ENCODE measurements around the gene RFESD. TPM values are rescaled to one million over a fixed set of nuclear protein-coding genes. Genes with fewer than 3 reads are reported as not detected.

Gene RFESD
- total and polyA plus RNA-seq, 2 of the 13 experiments (the other 11 are each of a cell fraction or from before 2014, with no cell fraction given): 1.1 to 2.2 TPM

GRCh38 chr5:95646569-95647431 lies at the start of gene RFESD (continued):
- TF ChIP-seq DMTF1 (CRISPR knock-in tag; IDR thresholded peaks at IDR 0.05) (no peak), CAMTA2 (CRISPR knock-in tag; IDR thresholded peaks at IDR 0.05; ENCODE audit: borderline replicate concordance) (no peak), BCL6 (CRISPR knock-in tag; IDR thresholded peaks at IDR 0.05) (peak; percentile 57), ZKSCAN1 (IDR thresholded peaks at IDR 0.05; ENCODE audit: low read length) (no peak), BCL3 (CRISPR knock-in tag; IDR thresholded peaks at IDR 0.05) (peak; percentile 54), ZNF430 (CRISPR knock-in tag; IDR thresholded peaks at IDR 0.05) (peak; percentile 81), ZNF160 (CRISPR knock-in tag; IDR thresholded peaks at IDR 0.05) (no peak), ZNF550 (CRISPR knock-in tag; IDR thresholded peaks at IDR 0.05; ENCODE audit: borderline replicate concordance) (no peak), NR2F2 (IDR thresholded peaks at IDR 0.05; ENCODE audit: borderline replicate concordance, low read depth) (0 out of 2 replicates have a peak, but pooled peaks have one; percentile 18), AHR (CRISPR knock-in tag; IDR thresholded peaks at IDR 0.05) (no peak; the same call in 1 of the 2 replicates), ZNF777 (CRISPR knock-in tag; IDR thresholded peaks at IDR 0.05) (peak; percentile 49), ZBTB20 (CRISPR knock-in tag; IDR thresholded peaks at IDR 0.05; ENCODE audit: borderline replicate concordance, low read depth) (no peak), ZNF501 (CRISPR knock-in tag; IDR thresholded peaks at IDR 0.05) (peak; percentile 89), HNRNPUL1 (IDR thresholded peaks at IDR 0.05; ENCODE audit: low read depth, low read length) (peak; percentile 94), HNF4G (IDR thresholded peaks at IDR 0.05; ENCODE audit: borderline replicate concordance, low read depth, low read length) (no peak; the same call in 1 of the 2 replicates), HNF4G (CRISPR knock-in tag; IDR thresholded peaks at IDR 0.05; ENCODE audit: borderline replicate concordance, low read depth) (no peak), E2F1 (CRISPR knock-in tag; IDR thresholded peaks at IDR 0.05) (peak; percentile 94), IRF1 (CRISPR knock-in tag; IDR thresholded peaks at IDR 0.05; ENCODE audit: low read depth) (no peak), ARID3A (IDR thresholded peaks at IDR 0.05; ENCODE audit: low read depth, low read length) (no peak), HOXA7 (CRISPR knock-in tag; IDR thresholded peaks at IDR 0.05) (no peak), ZNF691 (CRISPR knock-in tag; IDR thresholded peaks at IDR 0.05; ENCODE audit: borderline replicate concordance, low read depth) (no peak)
